DOHH2 (cell line): ENCODE results near the gene PRKCZ.

Experiments used
- H3F3A ChIP-seq: fragments of 200-600 bp; sonication (generic), shearing (Covaris generic); 2 replicates; pipeline ENCODE4 v1.6.0; 2016; ENCODE audit warnings: antibody characterized with exemption, mild to moderate bottlenecking; ENCODE audit not compliant: control insufficient read depth, insufficient read depth
- H3K27ac ChIP-seq: fragments of 200-600 bp; sonication (generic); 2 replicates; pipeline ENCODE4 v1.5.1; 2014; ENCODE audit warnings: low read depth, mild to moderate bottlenecking, low read length, moderate library complexity
- H3K27me3 ChIP-seq: fragments of 200-600 bp; sonication (generic); 2 replicates; pipeline ENCODE4 v1.6.1; 2014; ENCODE audit warnings: mild to moderate bottlenecking, low read length, mixed read lengths; ENCODE audit not compliant: control insufficient read depth
- H3K36me3 ChIP-seq: fragments of 200-600 bp; sonication (generic); 2 replicates; pipeline ENCODE4 v1.6.1; 2014; ENCODE audit warnings: mild to moderate bottlenecking, low read length, moderate library complexity, mixed read lengths; ENCODE audit not compliant: control insufficient read depth
- H3K4me1 ChIP-seq: fragments of 200-600 bp; sonication (generic); 2 replicates; pipeline ENCODE4 v1.6.1; 2014; ENCODE audit warnings: mild to moderate bottlenecking, low read length, mixed read lengths; ENCODE audit not compliant: control insufficient read depth
- H3K4me2 ChIP-seq: fragments of 200-600 bp; sonication (generic); 2 replicates; pipeline ENCODE4 v1.6.0; 2014; ENCODE audit warnings: mild to moderate bottlenecking, low read length, moderate library complexity
- H3K4me3 ChIP-seq: fragments of 200-600 bp; sonication (generic); 2 replicates; pipeline ENCODE4 v1.5.1; 2014; ENCODE audit warnings: mild to moderate bottlenecking, low read length, mixed read lengths
- H3K79me2 ChIP-seq: fragments of 200-600 bp; sonication (generic); 2 replicates; pipeline ENCODE4 v1.6.1; 2014; ENCODE audit warnings: mild to moderate bottlenecking, low read length, mixed read lengths; ENCODE audit not compliant: control insufficient read depth
- H3K9me2 ChIP-seq: fragments of 200-600 bp; sonication (generic); replicated peaks from 2 replicates; pipeline ENCODE4 v1.6.1; 2014; ENCODE audit warnings: mild to moderate bottlenecking, low read length, mixed read lengths; ENCODE audit not compliant: control insufficient read depth
- H3K9me3 ChIP-seq: fragments of 200-600 bp; sonication (generic); 2 replicates; pipeline ENCODE4 v1.6.1; 2014; ENCODE audit warnings: antibody characterized with exemption, low read length, mixed read lengths; ENCODE audit not compliant: control insufficient read depth, insufficient read depth
- H4K20me1 ChIP-seq: fragments of 200-600 bp; sonication (generic); 2 replicates; pipeline ENCODE4 v1.6.0; 2014; ENCODE audit warnings: low read depth, mild to moderate bottlenecking, antibody characterized with exemption, low read length, moderate library complexity; ENCODE audit not compliant: control insufficient read depth, insufficient read depth
- CTCF ChIP-seq: fragments of 200-600 bp; sonication (generic); IDR thresholded peaks from one replicate; pipeline ENCODE4 v1.5.1; 2014; ENCODE audit warnings: antibody characterized with exemption, mild to moderate bottlenecking, low read depth, low read length; ENCODE audit not compliant: poor library complexity, severe bottlenecking
- EZH2phosphoT487 ChIP-seq: fragments of 200-600 bp; sonication (generic); IDR thresholded peaks from 2 replicates; pipeline ENCODE4 v1.6.1; 2017; ENCODE audit warnings: borderline replicate concordance, mild to moderate bottlenecking, antibody characterized with exemption, low read length, moderate library complexity, mixed read lengths

The PRKCZ gene

GRCh38 chr1:2195785-2196184, 145.6 kb downstream of the PRKCZ start:
- H3K9me2 ChIP-seq = no peaks in the 10 kb centered on the region
- no peaks in the 10 kb centered on the region for H3K27me3 ChIP-seq
- H3K4me3 ChIP-seq = no peak overlapping the region
- H4K20me1 ChIP-seq = no peaks in the 10 kb centered on the region
- H3K36me3 ChIP-seq = no peaks in the 10 kb centered on the region
- H3F3A ChIP-seq = no peaks in the 10 kb centered on the region
- peaks cover 3% of the 10 kb centered on the region; the same call in 1 of the 2 replicates for H3K79me2 ChIP-seq
- no peak overlapping the region for H3K27ac ChIP-seq
- no peak overlapping the region for H3K4me2 ChIP-seq
- no peaks in the 10 kb centered on the region for H3K9me3 ChIP-seq
- H3K4me1 ChIP-seq = peaks cover 18% of the 10 kb centered on the region
- no peak for TF ChIP-seq EZH2phosphoT487
- no peak for TF ChIP-seq CTCF

- Histone ChIP-seq H3K9me3 (no peaks in the 10 kb centered on the region), H3K36me3 (no peaks in the 10 kb centered on the region), H3K27ac (no peak overlapping the region), H3K4me2 (no peak overlapping the region), H3F3A (no peaks in the 10 kb centered on the region), H3K4me3 (no peak overlapping the region), H3K79me2 (peaks cover 3% of the 10 kb centered on the region; the same call in 1 of the 2 replicates), H3K4me1 (peaks cover 18% of the 10 kb centered on the region), H3K27me3 (peaks cover 4% of the 10 kb centered on the region; the same call in 1 of the 2 replicates), H3K9me2 (no peaks in the 10 kb centered on the region), H4K20me1 (no peaks in the 10 kb centered on the region)
- TF ChIP-seq EZH2phosphoT487 = no peak
- no peak for TF ChIP-seq CTCF
Observed at GRCh38 chr1:2196901-2197638, 146.9 kb downstream of the PRKCZ start.

GRCh38 chr1:2197707-2198165, 147.5 kb downstream of the PRKCZ start:
- Histone ChIP-seq H3K4me3 (no peak overlapping the region), H3K4me2 (no peak overlapping the region)
- TF ChIP-seq EZH2phosphoT487 (no peak), CTCF (no peak)

More at GRCh38 chr1:2197707-2198165, 147.5 kb downstream of the PRKCZ start:
- Histone ChIP-seq H3K9me3 (no peaks in the 10 kb centered on the region), H3K27ac (no peak overlapping the region), H3K9me2 (no peaks in the 10 kb centered on the region), H3F3A (no peaks in the 10 kb centered on the region), H3K4me1 (peaks cover 18% of the 10 kb centered on the region), H3K36me3 (no peaks in the 10 kb centered on the region), H3K79me2 (peaks cover 3% of the 10 kb centered on the region; the same call in 1 of the 2 replicates), H3K27me3 (peaks cover 6% of the 10 kb centered on the region; the same call in 1 of the 2 replicates), H4K20me1 (no peaks in the 10 kb centered on the region)
